SK-N-SH (cell line): ENCODE results near the gene AP3S1. TPM values are rescaled to one million over a fixed set of nuclear protein-coding genes. Genes with fewer than 3 reads are reported as not detected.

Experiments
- CTCF ChIA-PET: fragments of 300-600, 350-600 bp; formaldehyde crosslinking; extraction: SDS; loops from one replicate; lab custom pipeline; 2021; lab: Yijun Ruan, JAX
- POLR2A ChIA-PET: fragments of 350-600 bp; sonication (Branson Sonifier 250); formaldehyde crosslinking; extraction: SDS; loops from one replicate; lab custom pipeline; 2020; ENCODE audit warnings: antibody characterized with exemption, inconsistent platforms; lab: Yijun Ruan, JAX
- DNase-seq: peaks from one replicate; pipeline ENCODE4 v3.0.0; 2012
- H2AFZ ChIP-seq: fragments of 200-600 bp; sonication (generic); 2 replicates; pipeline ENCODE4 v1.8.1; 2016; ENCODE audit warnings: antibody characterized with exemption, mild to moderate bottlenecking, low read depth
- H3F3A ChIP-seq: fragments of 200-600 bp; sonication (generic); replicated peaks from 2 replicates; pipeline ENCODE3; 2016; ENCODE audit warnings: antibody characterized with exemption, mild to moderate bottlenecking; ENCODE audit not compliant: insufficient read depth
- H3K27ac ChIP-seq, 2 experiments: fragments of 200-500 bp in 1 of 2; fragments of 200-600 bp in 1 of 2; sonication (Bioruptor generic) in 1 of 2; sonication (generic), shearing (Covaris generic) in 1 of 2; 2 replicates each; pipeline versions ENCODE4 v1.5.1 to v1.6.1; 2014 to 2016; ENCODE audit warnings: low read depth in 2 of 2, inconsistent platforms in 1 of 2, low read length in 1 of 2, mild to moderate bottlenecking in 1 of 2, mixed read lengths in 1 of 2
- H3K27me3 ChIP-seq: fragments of 200-600 bp; sonication (generic), shearing (Covaris generic); 2 replicates; pipeline ENCODE4 v1.6.1; 2016; ENCODE audit warnings: mixed run types; ENCODE audit not compliant: insufficient read depth
- H3K36me3 ChIP-seq, 2 experiments: fragments of 200-500 bp in 1 of 2; fragments of 200-600 bp in 1 of 2; sonication (Bioruptor generic) in 1 of 2; sonication (generic) in 1 of 2; replicated peaks in 1 of 2; 2 replicates each; pipeline versions ENCODE3 to v1.5.1; 2014 to 2016; ENCODE audit warnings: low read length in 1 of 2, mild to moderate bottlenecking in 1 of 2; ENCODE audit not compliant: insufficient read depth in 2 of 2, control insufficient read depth in 1 of 2
- H3K4me1 ChIP-seq, 2 experiments: fragments of 200-500 bp in 1 of 2; fragments of 200-600 bp in 1 of 2; sonication (Bioruptor generic) in 1 of 2; sonication (generic), shearing (Covaris generic) in 1 of 2; 2 replicates each; pipeline versions ENCODE4 v1.5.1 to v1.6.1; 2014 to 2016; ENCODE audit warnings: low read depth in 1 of 2, low read length in 1 of 2, mixed run types in 1 of 2; ENCODE audit not compliant: insufficient read depth in 2 of 2, control insufficient read depth in 1 of 2
- H3K4me2 ChIP-seq: fragments of 200-600 bp; sonication (generic), shearing (Covaris generic); 2 replicates; pipeline ENCODE4 v1.6.1; 2017; ENCODE audit warnings: mixed run types
- H3K4me3 ChIP-seq, 2 experiments: fragments of 200-500 bp in 1 of 2; fragments of 200-600 bp in 1 of 2; sonication (Bioruptor generic) in 1 of 2; sonication (generic), shearing (Covaris generic) in 1 of 2; 2 replicates each; pipeline versions ENCODE4 v1.5.1 to v1.8.1; 2014 to 2016; ENCODE audit warnings: low read depth in 2 of 2, inconsistent platforms in 1 of 2, low read length in 1 of 2, mild to moderate bottlenecking in 1 of 2, mixed read lengths in 1 of 2, moderate library complexity in 1 of 2
- H3K79me2 ChIP-seq: fragments of 200-600 bp; sonication (generic); 2 replicates; pipeline ENCODE4 v1.8.1; 2017; ENCODE audit warnings: mild to moderate bottlenecking; ENCODE audit not compliant: insufficient read depth
- H3K9ac ChIP-seq: fragments of 200-600 bp; sonication (generic); 2 replicates; pipeline ENCODE4 v1.6.1; 2017; ENCODE audit warnings: mixed run types
- H3K9me2 ChIP-seq: fragments of 200-600 bp; sonication (generic); 2 replicates; pipeline ENCODE4 v1.6.1; 2017; ENCODE audit warnings: mixed run types
- H3K9me3 ChIP-seq: fragments of 200-600 bp; sonication (generic); 2 replicates; pipeline ENCODE4 v1.6.1; 2017; ENCODE audit warnings: mixed run types, mild to moderate bottlenecking, moderate library complexity
- H4K20me1 ChIP-seq: fragments of 200-600 bp; sonication (generic); 2 replicates; pipeline ENCODE4 v1.6.1; 2017; ENCODE audit warnings: mild to moderate bottlenecking, mixed run types; ENCODE audit not compliant: insufficient read depth
- EP300 ChIP-seq, 2 experiments: IDR thresholded peaks; 2 replicates each; pipeline versions ENCODE4 v1.4.0 to v1.6.1; 2012; ENCODE audit warnings: borderline replicate concordance in 1 of 2, low read depth in 1 of 2, low read length in 1 of 2
- IRF3 ChIP-seq: fragments of 150-350 bp; IDR thresholded peaks from 2 replicates; pipeline ENCODE4 v1.6.1; 2016; ENCODE audit warnings: mild to moderate bottlenecking, low read depth, low read length
- JUND ChIP-seq: IDR thresholded peaks from 2 replicates; pipeline ENCODE4 v1.4.0; 2012
- MAX ChIP-seq: IDR thresholded peaks from 2 replicates; pipeline ENCODE4 v1.4.0; 2012; ENCODE audit warnings: low read depth
- MEF2A ChIP-seq: IDR thresholded peaks from 2 replicates; pipeline ENCODE4 v1.4.0; 2012; ENCODE audit warnings: low read depth, borderline replicate concordance
- MXI1 ChIP-seq: IDR thresholded peaks from 2 replicates; pipeline ENCODE4 v1.6.1; 2012; ENCODE audit warnings: mild to moderate bottlenecking, low read depth, low read length, improper control_type of control experiment
- NFIC ChIP-seq: IDR thresholded peaks from 2 replicates; pipeline ENCODE4 v1.4.0; 2012; ENCODE audit warnings: borderline replicate concordance
- NRF1 ChIP-seq: IDR thresholded peaks from 2 replicates; pipeline ENCODE4 v1.6.1; 2012; ENCODE audit warnings: low read depth, mild to moderate bottlenecking, low read length
- PBX3 ChIP-seq: IDR thresholded peaks from 2 replicates; pipeline ENCODE4; 2012
- POLR2AphosphoS5 ChIP-seq: IDR thresholded peaks from 2 replicates; pipeline ENCODE4 v1.6.1; 2012; ENCODE audit warnings: low read depth, low read length
- REST ChIP-seq: IDR thresholded peaks from 2 replicates; pipeline ENCODE4 v1.6.1; 2012; ENCODE audit warnings: mild to moderate bottlenecking, low read depth, low read length, moderate library complexity
- RFX5 ChIP-seq: IDR thresholded peaks from 2 replicates; pipeline ENCODE4 v1.6.1; 2012; ENCODE audit warnings: mild to moderate bottlenecking, improper control_type of control experiment, low read length
- RXRA ChIP-seq: IDR thresholded peaks from 2 replicates; pipeline ENCODE4 v1.4.0; 2012; ENCODE audit warnings: low read depth, mild to moderate bottlenecking, borderline replicate concordance
- SIN3A ChIP-seq: IDR thresholded peaks from 2 replicates; pipeline ENCODE4 v1.6.1; 2012; ENCODE audit warnings: low read depth, mild to moderate bottlenecking, low read length, moderate library complexity, borderline replicate concordance
- TCF12 ChIP-seq: IDR thresholded peaks from 2 replicates; pipeline ENCODE4 v1.4.0; 2012
- YY1 ChIP-seq: IDR thresholded peaks from 2 replicates; pipeline ENCODE4 v1.4.0; 2012; ENCODE audit warnings: low read depth, mild to moderate bottlenecking
- ZBTB33 ChIP-seq: IDR thresholded peaks from 2 replicates; pipeline ENCODE4 v1.4.0; 2012; ENCODE audit warnings: low read depth, borderline replicate concordance
- whole genome bisulfite sequencing: methylation state at CpG from one replicate; pipeline ENCODE4 v1.1.6; 2017; ENCODE audit warnings: low lambda C conversion rate; 5-methylcytosine and 5-hydroxymethylcytosine counted together
- polyA plus RNA-seq, 3 experiments: library from polyadenylated mRNA; depleted of rRNA; stranded (reverse); fragments of >200 nt; gene quantifications; 2 replicates each; pipeline ENCODE4 v1.2.3, GENCODE V29; 2012

Gene AP3S1
- polyA plus RNA-seq, 1 of the 3 experiments (the other 2 are of a cell fraction) = 21.6 TPM

- no peak for TF ChIP-seq REST
- no peak for TF ChIP-seq JUND
- no peak for TF ChIP-seq YY1
Observed at GRCh38 chr5:115857057-115857479, 15.3 kb downstream of the AP3S1 start (continued).

- Histone ChIP-seq H3K27ac (peak overlapping the region in 1 of 2 experiments; percentile 25; a peak in 2 of 4 replicates), H3K4me1 (peaks cover 0 to 14% of the 10 kb centered on the region in 2 experiments; a peak in 3 of 4 replicates), H4K20me1 (peaks cover 20% of the 10 kb centered on the region), H3K9me3 (no peaks in the 10 kb centered on the region), H3K79me2 (peaks cover 88% of the 10 kb centered on the region), H3K36me3 (no peaks in the 10 kb centered on the region), H3F3A (peaks cover 4% of the 10 kb centered on the region), H3K9ac (no peak overlapping the region), H3K4me3 (no peak overlapping the region), H3K27me3 (no peaks in the 10 kb centered on the region), H2AFZ (no peak overlapping the region), H3K9me2 (no peaks in the 10 kb centered on the region), H3K4me2 (no peak overlapping the region)
- TF ChIP-seq EP300 (IDR thresholded peaks at IDR 0.05; ENCODE audit: borderline replicate concordance in 1 of 2, low read depth in 1 of 2, low read length in 1 of 2) (no peak), MXI1 (no peak)
- no peak for DNase-seq
- 91% methylated on average over 2 of the region's 2 CpGs for WGBS
- CTCF ChIA-PET = interaction anchor here (1.2 kb wide), 1 partner anchor 17 kb away, joined by 3 read pairs; no protein-coding TSS in a partner anchor
- POLR2A ChIA-PET = no interaction called here
Observed at GRCh38 chr5:115857626-115858349, 16.1 kb downstream of the AP3S1 start.

GRCh38 chr5:115858396-115858795, 16.7 kb downstream of the AP3S1 start:
- H3K27ac ChIP-seq = peak overlapping the region in 1 of 2 experiments; percentile 25; a peak in 1 of 4 replicates
- H3K9ac ChIP-seq = no peak overlapping the region
- H2AFZ ChIP-seq = no peak overlapping the region
- 92% methylated on average over 3 of the region's 3 CpGs for WGBS
- no peaks in the 10 kb centered on the region for H3K9me2 ChIP-seq
- peaks cover 20% of the 10 kb centered on the region for H4K20me1 ChIP-seq
- CTCF ChIA-PET = interaction anchor here (1.2 kb wide), 1 partner anchor 16 kb away, joined by 3 read pairs; no protein-coding TSS in a partner anchor
- POLR2A ChIA-PET = no interaction called here
- no peaks in the 10 kb centered on the region for H3K9me3 ChIP-seq
- peaks cover 4% of the 10 kb centered on the region for H3F3A ChIP-seq
- no peak overlapping the region for H3K4me3 ChIP-seq
- no peak overlapping the region for H3K4me2 ChIP-seq
- no peaks in the 10 kb centered on the region for H3K27me3 ChIP-seq
- H3K79me2 ChIP-seq = peaks cover 88% of the 10 kb centered on the region
- no peak for DNase-seq
- H3K36me3 ChIP-seq = no peaks in the 10 kb centered on the region
- peaks cover 0 to 14% of the 10 kb centered on the region in 2 experiments; a peak in 3 of 4 replicates for H3K4me1 ChIP-seq
- TF ChIP-seq MAX (no peak), NFIC (no peak), MEF2A (no peak), RXRA (no peak), ZBTB33 (no peak), JUND (no peak), IRF3 (no peak), POLR2AphosphoS5 (no peak), RFX5 (no peak), SIN3A (no peak), TCF12 (no peak), NRF1 (no peak), PBX3 (no peak)
